Measurements from ENCODE around the gene MAPK4.

DNA sequence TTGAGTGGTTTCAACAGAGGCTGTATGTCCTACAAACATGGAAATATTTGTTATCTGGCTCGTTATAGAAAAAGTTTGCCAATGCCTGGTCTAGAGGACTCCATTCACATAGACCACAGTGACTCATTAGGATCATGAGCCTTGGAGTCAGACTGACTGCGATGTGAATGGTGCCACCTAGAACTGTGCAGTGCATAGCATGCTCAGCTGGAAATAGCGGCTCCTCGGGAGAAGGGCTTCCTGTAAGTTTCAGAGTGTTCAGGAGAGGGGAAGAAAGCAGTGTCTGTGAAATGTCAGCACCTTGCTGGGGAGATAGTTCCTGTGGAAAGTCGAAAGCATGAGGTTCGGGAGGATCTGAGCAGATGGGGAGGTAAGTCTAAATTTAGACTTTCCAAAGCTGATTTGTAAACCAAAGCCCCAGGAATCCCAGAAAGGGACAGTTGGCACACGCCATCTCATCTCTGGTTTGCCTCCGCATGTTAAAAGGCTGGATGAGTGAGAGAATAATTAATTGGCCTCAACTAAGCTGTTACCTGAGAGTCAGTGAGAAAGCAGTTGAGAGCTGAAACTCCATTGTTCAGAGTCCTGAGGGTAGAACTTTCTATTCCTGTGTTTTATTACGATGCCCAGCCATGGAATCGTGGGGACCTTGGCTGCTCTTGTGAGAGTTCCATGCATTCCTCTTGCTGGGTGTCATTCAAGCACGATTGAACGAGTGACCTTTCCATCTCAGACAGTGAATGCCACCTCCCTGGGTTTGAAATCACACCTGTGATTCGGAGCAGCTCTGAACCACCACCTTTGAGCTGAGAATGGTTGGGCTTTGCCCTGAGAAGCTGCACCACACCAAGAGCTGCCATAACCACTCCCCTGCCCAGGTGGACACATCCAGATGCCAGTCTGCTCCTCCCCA is 99.5 kb downstream of the MAPK4 start:
- TF ChIP-seq, protein P1, sequence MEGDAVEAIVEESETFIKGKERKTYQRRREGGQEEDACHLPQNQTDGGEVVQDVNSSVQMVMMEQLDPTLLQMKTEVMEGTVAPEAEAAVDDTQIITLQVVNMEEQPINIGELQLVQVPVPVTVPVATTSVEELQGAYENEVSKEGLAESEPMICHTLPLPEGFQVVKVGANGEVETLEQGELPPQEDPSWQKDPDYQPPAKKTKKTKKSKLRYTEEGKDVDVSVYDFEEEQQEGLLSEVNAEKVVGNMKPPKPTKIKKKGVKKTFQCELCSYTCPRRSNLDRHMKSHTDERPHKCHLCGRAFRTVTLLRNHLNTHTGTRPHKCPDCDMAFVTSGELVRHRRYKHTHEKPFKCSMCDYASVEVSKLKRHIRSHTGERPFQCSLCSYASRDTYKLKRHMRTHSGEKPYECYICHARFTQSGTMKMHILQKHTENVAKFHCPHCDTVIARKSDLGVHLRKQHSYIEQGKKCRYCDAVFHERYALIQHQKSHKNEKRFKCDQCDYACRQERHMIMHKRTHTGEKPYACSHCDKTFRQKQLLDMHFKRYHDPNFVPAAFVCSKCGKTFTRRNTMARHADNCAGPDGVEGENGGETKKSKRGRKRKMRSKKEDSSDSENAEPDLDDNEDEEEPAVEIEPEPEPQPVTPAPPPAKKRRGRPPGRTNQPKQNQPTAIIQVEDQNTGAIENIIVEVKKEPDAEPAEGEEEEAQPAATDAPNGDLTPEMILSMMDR (IDR thresholded peaks at IDR 0.05; ENCODE audit: low read depth, low read length), result no peak; the same call in 1 of the 2 replicates
- no peak for TF ChIP-seq EZH2phosphoT487 (IDR thresholded peaks at IDR 0.05; ENCODE audit: low read depth)

All from OCI-LY3 (cell line).